Measurements from ENCODE around the gene SAC3D1. TPM values are rescaled to one million over a fixed set of nuclear protein-coding genes. Genes with fewer than 3 reads are reported as not detected.

SAC3D1 gene
- total and polyA plus RNA-seq, 2 of the 8 experiments (the other 6 are each of a cell fraction or from before 2014, with no cell fraction given): 19.4 to 25.8 TPM

- Histone ChIP-seq H3K4me3 (ENCODE audit: extremely low read depth in 1 of 4, insufficient read depth in 2 of 4, low read depth in 3 of 4, low read length in 4 of 4) (peak within 1 kb of the TSS; percentile 31 to 65 (median 58)), H2BK12ac (ENCODE audit: low read depth, low read length) (no peak within 1 kb of the TSS), H2BK15ac (ENCODE audit: low read length) (0 out of 2 replicates have a peak within 1 kb of the TSS, but pooled peaks have one; percentile 24), H3K36me3 (ENCODE audit: control insufficient read depth in 2 of 4, insufficient read depth in 4 of 4, low read length in 3 of 4) (no peaks in the 10 kb centered on the region), H3K18ac (ENCODE audit: extremely low read depth, low read length) (peak within 1 kb of the TSS; percentile 99), H2AK5ac (ENCODE audit: low read depth, low read length) (no peak within 1 kb of the TSS), H3K56ac (replicated peaks; ENCODE audit: insufficient read length, low read depth, low read length) (peak within 1 kb of the TSS; percentile 77), H2BK120ac (replicated peaks; ENCODE audit: low read depth, low read length) (no peak within 1 kb of the TSS), H3K4me1 (replicated peaks in 1 of 4; ENCODE audit: control insufficient read depth in 3 of 4, insufficient read depth in 4 of 4, low read length in 3 of 4) (peaks cover 0 to 4% (median 2%) of the 10 kb centered on the region in 4 experiments; a peak in 5 of 7 replicates), H4K20me1 (replicated peaks in 1 of 2; ENCODE audit: control insufficient read depth in 1 of 2, insufficient read depth in 2 of 2, low read length in 2 of 2) (no peaks in the 10 kb centered on the region), H3K79me2 (ENCODE audit: control insufficient read depth in 1 of 2, insufficient read depth in 2 of 2, low read length in 2 of 2) (no peaks in the 10 kb centered on the region), H2BK5ac (ENCODE audit: low read depth, low read length) (peak within 1 kb of the TSS; percentile 92; the same call in 1 of the 2 replicates), H4K91ac (replicated peaks; ENCODE audit: insufficient read length, low read length) (peak within 1 kb of the TSS; percentile 91), H3K9me3 (ENCODE audit: insufficient read depth in 2 of 2, low read depth in 1 of 2, low read length in 1 of 2) (no peaks in the 10 kb centered on the region), H2AFZ (ENCODE audit: low read length) (peak within 1 kb of the TSS; percentile 97), H4K5ac (ENCODE audit: insufficient read length, low read depth, low read length) (peak within 1 kb of the TSS; percentile 99), H4K8ac (ENCODE audit: extremely low read depth, insufficient read depth, low read length) (no peak within 1 kb of the TSS; the same call in 1 of the 2 replicates), H3K4me2 (ENCODE audit: insufficient read depth in 1 of 2, low read depth in 2 of 2, low read length in 2 of 2) (peak within 1 kb of the TSS; percentile 62 to 88), H3K14ac (ENCODE audit: insufficient read length) (no peak within 1 kb of the TSS), H3K23me2 (ENCODE audit: low read depth, low read length) (peaks cover 3% of the 10 kb centered on the region; the same call in 1 of the 2 replicates), H3K23ac (ENCODE audit: insufficient read length) (no peak within 1 kb of the TSS), H2BK20ac (ENCODE audit: low read length) (0 out of 2 replicates have a peak within 1 kb of the TSS, but pooled peaks have one; percentile 48), H3K27ac (ENCODE audit: low read depth, low read length) (no peak within 1 kb of the TSS), H3K79me1 (ENCODE audit: low read depth, low read length) (no peaks in the 10 kb centered on the region), H3K27me3 (replicated peaks in 1 of 4; ENCODE audit: control insufficient read depth in 3 of 4, extremely low read depth in 1 of 4, insufficient read depth in 3 of 4, low read length in 3 of 4) (no peaks in the 10 kb centered on the region), H3K4ac (replicated peaks; ENCODE audit: insufficient read length, low read depth, low read length) (peak within 1 kb of the TSS; percentile 44), H3K9ac (replicated peaks in 1 of 4; ENCODE audit: extremely low read depth in 1 of 4, low read depth in 3 of 4, low read length in 3 of 4) (peak within 1 kb of the TSS in 1 of 4 experiments; percentile 15; a peak in 3 of 7 replicates)
- no peak for FAIRE-seq
- POLR2A ChIA-PET (ENCODE audit: partially characterized antibody): interaction anchor here (0.9 to 2.1 kb wide), 5 partner anchors 13 to 85 kb away, joined by 3 to 9 read pairs (median 4); partner anchors contain the start of genes SAC3D1 and VPS51
- peak; percentile 68 to 95 for DNase-seq (ENCODE audit: low read depth in 1 of 2, low spot score in 2 of 2)
- 4% methylated on average over 50 of the region's 51 CpGs; no CpG with 5 or more reads in 1 of the 2 experiments for WGBS, 2 experiments (ENCODE audit: extremely low coverage in 1 of 2, insufficient coverage in 1 of 2, insufficient read length in 1 of 2, insufficient replicate concordance in 2 of 2, low coverage in 1 of 2, low lambda C conversion rate in 2 of 2, missing lambda C conversion rate in 1 of 2)
- CTCF ChIA-PET (ENCODE audit: partially characterized antibody): interaction anchor here (0.6 to 2.5 kb wide), 10 partner anchors 9 to 83 kb away, joined by 3 to 14 read pairs (median 5); partner anchors contain the start of genes ARL2, BATF2, NAALADL1 and TM7SF2
- no peak for TF ChIP-seq EZH2 (IDR thresholded peaks at IDR 0.05; ENCODE audit: low read depth, low read length, severe bottlenecking)
- peak; percentile 16 to 28; a peak in 2 of 4 replicates for TF ChIP-seq RAD21 (IDR thresholded peaks at IDR 0.05 in 1 of 2, conservative IDR thresholded peaks at IDR 0.05 in 1 of 2; ENCODE audit: low read depth in 2 of 2, low read length in 2 of 2)
- TF ChIP-seq NRF1 (IDR thresholded peaks at IDR 0.05; ENCODE audit: low read depth, low read length): no peak
- 0 out of 2 replicates have a peak, but pooled peaks have one; percentile 11 for TF ChIP-seq KDM1A (IDR thresholded peaks at IDR 0.05; ENCODE audit: borderline replicate concordance, low read length)
- TF ChIP-seq SIN3A (conservative IDR thresholded peaks at IDR 0.05 in 1 of 2, IDR thresholded peaks at IDR 0.05 in 1 of 2; ENCODE audit: low read depth in 1 of 2, low read length in 2 of 2): peak; percentile 46 to 50; a peak in 1 of 4 replicates
- no peak for TF ChIP-seq HDAC6 (IDR thresholded peaks at IDR 0.05; ENCODE audit: low read depth, low read length)
- TF ChIP-seq RNF2 (IDR thresholded peaks at IDR 0.05; ENCODE audit: borderline replicate concordance, low read depth, low read length, missing control alignments, poor library complexity, severe bottlenecking): no peak
These were observed 13.6 kb upstream of the SAC3D1 start, which contains the start of gene SNX15 for GRCh38 chr11:65027213-65028067. SNX15 (plus strand) TSS chr11:65027439; CDS start chr11:65027538, 99 bp downstream.
